ENCODE results near the gene SDC1.

SDC1 gene

DNA sequence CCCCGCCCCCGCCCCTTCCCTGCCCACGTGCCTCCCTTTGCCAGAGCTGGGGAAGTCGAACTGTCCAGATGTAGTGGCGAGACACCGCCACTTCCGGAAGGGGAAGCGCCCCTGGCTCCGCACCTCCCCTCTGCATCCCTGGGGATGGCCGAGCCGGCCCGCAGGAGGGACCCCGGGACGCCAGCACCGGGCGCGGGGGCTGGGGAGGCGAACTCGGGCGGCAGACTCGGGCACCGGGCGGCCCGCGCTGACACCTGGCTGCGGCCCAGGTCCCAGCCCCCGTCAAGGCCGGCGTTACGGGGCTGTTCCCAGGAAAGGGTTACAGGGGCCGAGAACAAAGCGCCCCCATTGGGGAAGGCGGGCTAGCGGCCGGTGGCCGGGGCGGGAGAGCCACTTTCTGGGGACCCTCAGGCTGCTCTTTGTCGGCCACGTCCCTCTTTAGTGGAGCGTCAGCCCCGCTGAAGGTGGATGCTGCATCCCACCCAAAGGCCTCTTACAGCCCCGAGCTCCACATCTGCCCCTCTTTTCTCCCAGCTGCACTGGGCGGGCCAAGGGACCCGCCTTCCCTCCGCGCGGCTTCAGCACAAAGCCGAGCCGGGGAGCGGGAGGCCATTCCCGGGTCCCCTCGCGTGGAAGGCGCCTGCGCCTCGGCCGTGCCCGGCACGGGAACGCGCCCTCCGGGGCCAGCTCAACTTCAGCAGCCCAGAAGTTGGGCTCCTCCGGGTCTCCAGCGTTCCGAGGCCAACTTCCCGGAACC lies 1.3 kb downstream of the SDC1 start:
- Histone ChIP-seq H3K9ac (no peak overlapping the region), H3K4me2 (ENCODE audit: low read length) (peak overlapping the region; percentile 78), H3K27ac (peak overlapping the region; percentile 43), H3K79me2 (no peaks in the 10 kb centered on the region), H3K9me3 (ENCODE audit: control insufficient read depth, low read length) (no peaks in the 10 kb centered on the region), H3K4me1 (peaks cover 2% of the 10 kb centered on the region), H3K36me3 (ENCODE audit: control insufficient read depth, insufficient read depth, low read length) (no peaks in the 10 kb centered on the region), H3K4me3 (ENCODE audit: low read depth, low read length) (peak overlapping the region; percentile 41), H3K27me3 (ENCODE audit: control insufficient read depth, insufficient read depth, low read length) (no peaks in the 10 kb centered on the region), H2AFZ (peak overlapping the region; percentile 96)
- TF ChIP-seq, protein P1, sequence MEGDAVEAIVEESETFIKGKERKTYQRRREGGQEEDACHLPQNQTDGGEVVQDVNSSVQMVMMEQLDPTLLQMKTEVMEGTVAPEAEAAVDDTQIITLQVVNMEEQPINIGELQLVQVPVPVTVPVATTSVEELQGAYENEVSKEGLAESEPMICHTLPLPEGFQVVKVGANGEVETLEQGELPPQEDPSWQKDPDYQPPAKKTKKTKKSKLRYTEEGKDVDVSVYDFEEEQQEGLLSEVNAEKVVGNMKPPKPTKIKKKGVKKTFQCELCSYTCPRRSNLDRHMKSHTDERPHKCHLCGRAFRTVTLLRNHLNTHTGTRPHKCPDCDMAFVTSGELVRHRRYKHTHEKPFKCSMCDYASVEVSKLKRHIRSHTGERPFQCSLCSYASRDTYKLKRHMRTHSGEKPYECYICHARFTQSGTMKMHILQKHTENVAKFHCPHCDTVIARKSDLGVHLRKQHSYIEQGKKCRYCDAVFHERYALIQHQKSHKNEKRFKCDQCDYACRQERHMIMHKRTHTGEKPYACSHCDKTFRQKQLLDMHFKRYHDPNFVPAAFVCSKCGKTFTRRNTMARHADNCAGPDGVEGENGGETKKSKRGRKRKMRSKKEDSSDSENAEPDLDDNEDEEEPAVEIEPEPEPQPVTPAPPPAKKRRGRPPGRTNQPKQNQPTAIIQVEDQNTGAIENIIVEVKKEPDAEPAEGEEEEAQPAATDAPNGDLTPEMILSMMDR (IDR thresholded peaks at IDR 0.05), result no peak

DNA sequence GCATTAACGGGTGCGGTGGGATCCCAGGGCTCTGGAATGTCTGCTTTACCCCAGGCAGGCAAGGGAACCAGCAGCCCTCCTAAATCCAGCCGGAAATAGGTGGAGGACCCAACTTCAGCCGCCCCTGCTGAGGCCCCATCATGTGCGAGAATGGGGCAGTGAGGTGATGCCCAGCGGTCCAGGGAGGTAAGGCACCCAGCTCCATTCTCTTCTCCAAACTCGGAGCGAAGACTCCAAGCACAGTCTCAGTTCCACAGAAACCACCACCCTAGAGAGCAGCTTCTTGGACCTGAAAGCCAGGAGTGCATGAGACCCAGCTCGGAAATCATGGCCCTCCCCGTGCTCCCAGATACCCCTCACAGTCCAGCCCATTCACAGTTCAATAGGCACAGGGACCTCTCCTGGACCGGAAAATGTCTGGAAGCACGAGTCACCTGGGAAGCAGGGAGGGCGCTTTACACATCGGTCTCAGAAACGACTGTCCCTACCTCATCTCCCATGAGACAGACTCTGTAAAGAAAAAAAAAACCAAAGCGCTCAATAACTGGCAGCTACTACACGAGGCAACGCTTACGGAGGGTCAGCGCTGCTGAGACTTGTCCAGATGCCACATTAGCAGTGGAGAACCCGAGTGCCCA lies 2.0 kb downstream of the SDC1 start:
- TF ChIP-seq, protein P1 (IDR thresholded peaks at IDR 0.05), result no peak
- Histone ChIP-seq H3K27ac (no peak overlapping the region), H3K27me3 (ENCODE audit: control insufficient read depth, insufficient read depth, low read length) (no peaks in the 10 kb centered on the region), H3K4me1 (peaks cover 2% of the 10 kb centered on the region), H3K4me3 (ENCODE audit: low read depth, low read length) (peak overlapping the region; percentile 41), H3K36me3 (ENCODE audit: control insufficient read depth, insufficient read depth, low read length) (no peaks in the 10 kb centered on the region), H3K9ac (no peak overlapping the region), H3K9me3 (ENCODE audit: control insufficient read depth, low read length) (no peaks in the 10 kb centered on the region), H3K4me2 (ENCODE audit: low read length) (peak overlapping the region; percentile 78), H2AFZ (peak overlapping the region; percentile 96), H3K79me2 (no peaks in the 10 kb centered on the region)

DNA sequence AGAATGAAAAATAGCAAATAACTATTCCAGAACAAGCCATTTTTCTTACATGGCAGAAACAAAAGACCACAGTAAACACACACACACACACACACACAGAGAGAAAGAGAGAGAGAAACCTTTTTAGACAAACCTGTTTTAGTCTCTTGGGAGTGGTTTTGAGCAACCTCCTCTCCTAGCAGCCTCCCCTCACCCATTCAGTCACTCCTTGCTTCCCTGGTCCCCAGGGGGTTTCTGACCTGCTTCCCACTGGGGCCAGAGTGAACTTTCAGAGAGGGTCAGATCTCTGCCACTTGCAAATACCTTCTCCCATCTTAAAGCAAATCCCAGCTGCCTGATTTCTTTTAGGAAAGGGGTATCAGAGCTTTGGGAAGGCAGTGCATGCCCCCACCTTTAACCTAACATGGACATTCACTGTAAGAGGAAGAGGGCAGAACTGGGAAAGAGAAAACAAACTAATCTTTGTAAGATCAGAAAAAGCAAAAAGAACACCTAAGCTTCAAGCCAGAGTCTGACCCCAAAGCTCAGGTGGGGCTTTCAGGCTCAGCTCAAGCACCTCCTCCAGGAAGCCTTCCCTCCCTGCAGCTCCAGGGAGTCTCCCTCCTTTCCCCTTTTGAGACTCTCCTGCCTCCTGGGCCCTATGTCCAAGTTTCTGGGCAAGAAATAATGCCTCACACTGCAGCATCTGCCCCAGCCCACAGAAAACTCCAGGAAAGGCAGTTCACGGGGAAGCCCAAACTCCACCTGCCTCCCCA lies 2.7 kb downstream of the SDC1 start:
- Histone ChIP-seq H3K27ac (no peak overlapping the region), H3K4me3 (ENCODE audit: low read depth, low read length) (no peak overlapping the region), H3K27me3 (ENCODE audit: control insufficient read depth, insufficient read depth, low read length) (no peaks in the 10 kb centered on the region), H3K4me1 (peaks cover 2% of the 10 kb centered on the region), H3K9me3 (ENCODE audit: control insufficient read depth, low read length) (no peaks in the 10 kb centered on the region), H3K4me2 (ENCODE audit: low read length) (no peak overlapping the region), H2AFZ (no peak overlapping the region), H3K36me3 (ENCODE audit: control insufficient read depth, insufficient read depth, low read length) (no peaks in the 10 kb centered on the region), H3K9ac (no peak overlapping the region), H3K79me2 (no peaks in the 10 kb centered on the region)
- TF ChIP-seq, protein P1 (IDR thresholded peaks at IDR 0.05), result no peak

DNA sequence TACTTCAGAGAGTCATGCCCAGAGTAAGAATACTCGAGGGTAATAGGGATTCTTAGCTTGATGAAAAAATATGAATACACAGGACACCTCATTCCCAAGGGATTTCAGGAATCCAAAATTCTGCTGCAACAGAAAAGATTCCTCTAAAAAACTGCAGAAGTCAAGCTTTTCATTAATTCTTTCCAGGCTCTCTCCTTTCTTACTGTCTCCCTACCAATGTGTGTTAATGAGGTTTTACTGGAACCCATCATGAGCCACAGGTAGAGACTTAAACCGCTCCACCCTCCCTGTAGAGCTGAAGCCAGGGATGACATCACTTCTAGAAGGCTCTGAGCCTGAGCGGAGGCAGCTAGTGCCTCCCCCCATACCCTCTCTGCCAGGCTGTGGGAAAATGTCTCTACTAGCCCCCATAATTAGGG lies 3.4 kb downstream of the SDC1 start:
- Histone ChIP-seq H2AFZ (no peak overlapping the region), H3K79me2 (no peaks in the 10 kb centered on the region), H3K27me3 (ENCODE audit: control insufficient read depth, insufficient read depth, low read length) (no peaks in the 10 kb centered on the region), H3K36me3 (ENCODE audit: control insufficient read depth, insufficient read depth, low read length) (no peaks in the 10 kb centered on the region), H3K9ac (no peak overlapping the region), H3K4me2 (ENCODE audit: low read length) (no peak overlapping the region), H3K9me3 (ENCODE audit: control insufficient read depth, low read length) (no peaks in the 10 kb centered on the region), H3K27ac (no peak overlapping the region), H3K4me1 (peaks cover 2% of the 10 kb centered on the region), H3K4me3 (ENCODE audit: low read depth, low read length) (no peak overlapping the region)
- TF ChIP-seq, protein P1 (IDR thresholded peaks at IDR 0.05), result no peak

Data from parathyroid adenoma (tissue), 2 donors.